Endothelial cell of umbilical vein (primary cell): ENCODE data around the gene FARP2. TPM values are rescaled to one million over a fixed set of nuclear protein-coding genes. Genes with fewer than 3 reads are reported as not detected.

Source experiments
- BruUV-seq: library from RNA; stranded (reverse); fragments of 400-500 nt; replicated peaks from 2 replicates; lab custom pipeline; 2021; lab: Mats Ljungman, UMichigan
- CTCF ChIA-PET: fragments of 300-600, 350-600 bp; sonication (Branson Sonifier 250); formaldehyde crosslinking; loops from one replicate; lab custom pipeline; 2021; ENCODE audit warnings: antibody characterized with exemption, inconsistent platforms; lab: Charles Lee
- POLR2A ChIA-PET: fragments of 300-600, 350-600 bp; sonication (Branson Sonifier 250); formaldehyde crosslinking; loops from one replicate; lab custom pipeline; 2021; ENCODE audit warnings: antibody characterized with exemption, inconsistent platforms; lab: Charles Lee
- DNase-seq: peaks from one replicate; pipeline ENCODE4 v3.0.0-alpha.2; 2011; ENCODE audit warnings: low read depth, low spot score
- FAIRE-seq: peaks from 2 replicates; lab custom pipeline; 2011; peaks lifted over from hg19 to GRCh38; lab: Jason Lieb, UNC
- H2AFZ ChIP-seq: 2 replicates; pipeline ENCODE4 v1.6.0; 2012; ENCODE audit warnings: low read depth, low read length, control low read depth, inconsistent platforms
- H3K27ac ChIP-seq: 2 replicates; pipeline ENCODE4 v1.5.1; 2011; ENCODE audit warnings: low read depth, mild to moderate bottlenecking, control low read depth, low read length, moderate library complexity; ENCODE audit not compliant: insufficient read depth
- H3K27me3 ChIP-seq, 2 experiments: 2 replicates each; pipeline versions ENCODE4 v1.6.0 to v1.6.1; 2011; ENCODE audit warnings: low read length in 2 of 2, mixed read lengths in 1 of 2; ENCODE audit not compliant: control insufficient read depth in 2 of 2, insufficient read depth in 2 of 2
- H3K36me3 ChIP-seq, 2 experiments: 2 replicates in 1 of 2; 3 replicates in 1 of 2; pipeline ENCODE4 v1.5.1; 2011; ENCODE audit warnings: low read length in 2 of 2, mild to moderate bottlenecking in 1 of 2, moderate library complexity in 1 of 2; ENCODE audit not compliant: control insufficient read depth in 2 of 2, insufficient read depth in 2 of 2; ENCODE audit errors: extremely low read depth in 1 of 2
- H3K4me1 ChIP-seq: 3 replicates; pipeline ENCODE4 v1.5.1; 2011; ENCODE audit warnings: mild to moderate bottlenecking, low read length; ENCODE audit not compliant: control insufficient read depth, insufficient read depth; ENCODE audit errors: extremely low read depth
- H3K4me2 ChIP-seq: 2 replicates; pipeline ENCODE4 v1.6.1; 2011; ENCODE audit warnings: low read length, control low read depth, mixed read lengths; ENCODE audit not compliant: insufficient read depth
- H3K4me3 ChIP-seq, 3 experiments: fragments of 200-600 bp in 1 of 3; sonication (generic), shearing (Covaris generic) in 1 of 3; replicated peaks in 1 of 3; 2 replicates each; pipeline ENCODE4 v1.5.1; 2011 to 2016; ENCODE audit warnings: control low read depth in 3 of 3, low read length in 3 of 3, mild to moderate bottlenecking in 2 of 3, inconsistent platforms in 1 of 3, low read depth in 1 of 3, moderate library complexity in 1 of 3; ENCODE audit not compliant: insufficient read depth in 1 of 3
- H3K79me2 ChIP-seq: 2 replicates; pipeline ENCODE4 v1.6.0; 2012; ENCODE audit warnings: low read length, inconsistent platforms; ENCODE audit not compliant: control insufficient read depth, insufficient read depth
- H3K9ac ChIP-seq: replicated peaks from 2 replicates; pipeline ENCODE3; 2011; ENCODE audit warnings: low read length, control low read depth; ENCODE audit not compliant: insufficient read depth; ENCODE audit errors: extremely low read depth
- H3K9me1 ChIP-seq: replicated peaks from 3 replicates; pipeline ENCODE4 v1.6.0; 2011; ENCODE audit warnings: mild to moderate bottlenecking, low read length; ENCODE audit not compliant: control insufficient read depth, insufficient read depth; ENCODE audit errors: extremely low read depth
- H3K9me3 ChIP-seq: replicated peaks from 2 replicates; pipeline ENCODE4 v1.5.1; 2012; ENCODE audit warnings: low read length, inconsistent platforms; ENCODE audit not compliant: control insufficient read depth, insufficient read depth
- H4K20me1 ChIP-seq: replicated peaks from 2 replicates; pipeline ENCODE3; 2011; ENCODE audit warnings: mild to moderate bottlenecking, low read length; ENCODE audit not compliant: control insufficient read depth, insufficient read depth; ENCODE audit errors: extremely low read depth
- CTCF ChIP-seq, 2 donors: IDR thresholded peaks; 1 replicate in 1 of 2; 2 replicates in 1 of 2; pipeline ENCODE4 v1.5.1; 2011; ENCODE audit warnings: low read length in 2 of 2, mild to moderate bottlenecking in 2 of 2, moderate library complexity in 2 of 2, control low read depth in 1 of 2, inconsistent platforms in 1 of 2, low read depth in 1 of 2; ENCODE audit not compliant: insufficient read depth in 1 of 2; ENCODE audit errors: extremely low read depth in 1 of 2
- EZH2 ChIP-seq: IDR thresholded peaks from 2 replicates; pipeline ENCODE4 v1.6.1; 2012; ENCODE audit warnings: borderline replicate concordance, low read depth, mild to moderate bottlenecking, moderate library complexity, low read length, inconsistent platforms; ENCODE audit not compliant: severe bottlenecking
- FOS ChIP-seq: IDR thresholded peaks from 2 replicates; pipeline ENCODE4 v1.6.1; 2011; ENCODE audit warnings: mild to moderate bottlenecking, low read length, moderate library complexity, borderline replicate concordance; ENCODE audit not compliant: insufficient read depth
- GATA2 ChIP-seq: IDR thresholded peaks from 2 replicates; pipeline ENCODE4 v1.7.0; 2011; ENCODE audit warnings: low read depth, mild to moderate bottlenecking, moderate library complexity, mixed read lengths, low read length; ENCODE audit not compliant: insufficient read length, insufficient read depth
- JUN ChIP-seq: IDR thresholded peaks from 2 replicates; pipeline ENCODE4 v1.6.1; 2011; ENCODE audit warnings: borderline replicate concordance, low read depth; ENCODE audit not compliant: insufficient read length, insufficient read depth
- MYC ChIP-seq: IDR thresholded peaks from one replicate; pipeline ENCODE4 v1.6.1; 2011; ENCODE audit warnings: mild to moderate bottlenecking, low read depth, low read length
- POLR2A ChIP-seq: IDR thresholded peaks from 2 replicates; pipeline ENCODE4 v1.6.1; 2012; ENCODE audit warnings: low read depth, mild to moderate bottlenecking, control low read depth, low read length
- POLR2AphosphoS5 ChIP-seq: IDR thresholded peaks from 2 replicates; pipeline ENCODE4 v1.6.1; 2012; ENCODE audit warnings: low read depth, mild to moderate bottlenecking, control low read depth, low read length, moderate library complexity; ENCODE audit not compliant: insufficient read depth
- dilution Hi-C: fragments of 300-500 bp; cut with MboI; formaldehyde crosslinking; loops from one replicate; pipeline ENCODE4 v1.15.0; 2019; ENCODE audit warnings: low sequenced_read_pairs; ENCODE audit not compliant: extremely low pct_ligation_motif_present
- intact Hi-C: fragments of 100-400 bp; cut with micrococcal nuclease; formaldehyde crosslinking; loops from one replicate; pipeline ENCODE4 v1.10.0; 2022
- polyA plus RNA-seq, 4 experiments: library from polyadenylated mRNA; depleted of rRNA in 3 of 4; stranded (reverse) in 3 of 4; unstranded in 1 of 4; fragments of >200 nt; gene quantifications; 2 replicates each; pipeline versions ENCODE4 v1.2.1 to v1.2.3, GENCODE V29; 2011 to 2012; ENCODE audit warnings: missing spikeins in 1 of 4
- total RNA-seq: library from RNA; stranded (reverse); gene quantifications from 2 replicates; pipeline ENCODE4 v1.2.3, GENCODE V29; 2021
- TF ChIP-seq, protein P1 (sequence below): IDR thresholded peaks from 2 replicates; pipeline ENCODE4 v1.6.1; 2011; ENCODE audit not compliant: insufficient read depth, insufficient read length

FARP2 gene
- total and polyA plus RNA-seq, 2 donors (not counting 3 experiments of a cell fraction or from before 2014, with no cell fraction given), result 15.3 to 45.3 TPM

GRCh38 chr2:241459520-241459919 lies 103.4 kb downstream of the FARP2 start:
- Histone ChIP-seq H3K27me3 (no peaks in the 10 kb centered on the region), H3K4me3 (no peak overlapping the region), H3K9ac (no peak overlapping the region), H4K20me1 (no peaks in the 10 kb centered on the region), H3K36me3 (no peaks in the 10 kb centered on the region), H2AFZ (no peak overlapping the region), H3K9me3 (no peaks in the 10 kb centered on the region), H3K4me2 (no peak overlapping the region), H3K27ac (no peak overlapping the region), H3K79me2 (no peaks in the 10 kb centered on the region), H3K4me1 (no peaks in the 10 kb centered on the region), H3K9me1 (no peaks in the 10 kb centered on the region)
- intact Hi-C loops (loop anchor here (5.0 kb wide), 1 partner anchor 77 kb away; no protein-coding TSS in a partner anchor), dilution Hi-C loops (no loop called here)
- ChIA-PET CTCF (no interaction called here), POLR2A (no interaction called here)
- FAIRE-seq, result no peak
- no TSS peak for BruUV-seq
- no peak for TF ChIP-seq MYC
- no peak for TF ChIP-seq EZH2
- no peak for TF ChIP-seq FOS
- no peak for TF ChIP-seq CTCF (IDR thresholded peaks at IDR 0.05; ENCODE audit: extremely low read depth in 1 of 2, insufficient read depth in 1 of 2, low read depth in 1 of 2, low read length in 2 of 2)
- no peak for TF ChIP-seq POLR2A
- no peak for TF ChIP-seq JUN
- TF ChIP-seq, protein P1, sequence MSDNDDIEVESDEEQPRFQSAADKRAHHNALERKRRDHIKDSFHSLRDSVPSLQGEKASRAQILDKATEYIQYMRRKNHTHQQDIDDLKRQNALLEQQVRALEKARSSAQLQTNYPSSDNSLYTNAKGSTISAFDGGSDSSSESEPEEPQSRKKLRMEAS, result no peak
- TF ChIP-seq POLR2AphosphoS5, result no peak
- TF ChIP-seq GATA2, result no peak
- DNase-seq, result no peak
